ENCODE results near the gene ATP11B. TPM values are rescaled to one million over a fixed set of nuclear protein-coding genes. Genes with fewer than 3 reads are reported as not detected.
"Not testable (repeated sequence)": the region's sequence is repeated elsewhere in the genome, so short reads cannot be mapped to it uniquely, and the experiment has no call there.

Gene ATP11B
- polyA plus RNA-seq, 5 donors: 35.4 to 66.6 (median 62.4) TPM

GRCh38 chr3:182824957-182825356 lies 31.7 kb downstream of the ATP11B start:
- no peak for DNase-seq

DNA sequence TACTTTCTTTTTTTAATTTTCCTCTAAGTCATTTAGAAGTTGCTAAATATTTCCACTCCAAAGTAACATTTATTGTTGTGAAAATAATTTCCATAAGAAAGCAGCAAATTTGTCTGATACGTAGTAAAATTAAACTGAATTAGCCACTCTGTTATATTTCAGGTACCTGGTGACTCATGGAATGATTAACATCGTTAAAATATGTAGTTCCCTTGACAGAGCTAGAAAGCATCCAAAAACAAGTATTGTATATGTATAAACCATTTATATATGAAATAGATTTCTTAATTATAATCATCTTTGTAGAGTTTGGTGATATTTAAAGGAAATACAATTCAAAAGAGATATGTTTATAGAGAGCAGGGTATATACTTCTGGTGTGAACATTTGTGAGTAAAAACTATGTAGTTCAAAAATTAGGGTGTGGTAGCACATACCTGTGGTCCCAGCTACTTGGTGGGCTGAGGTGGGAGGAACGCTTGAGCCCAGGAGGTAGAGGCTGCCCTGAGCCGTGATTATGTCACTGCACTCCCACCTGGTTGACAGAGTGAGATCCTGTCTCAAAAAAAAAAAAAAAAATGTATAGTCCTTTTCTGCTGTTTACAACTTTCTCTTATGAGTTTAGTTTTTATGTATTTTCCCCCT lies 36.6 kb downstream of the ATP11B start:
- DNase-seq: no peak

DNA sequence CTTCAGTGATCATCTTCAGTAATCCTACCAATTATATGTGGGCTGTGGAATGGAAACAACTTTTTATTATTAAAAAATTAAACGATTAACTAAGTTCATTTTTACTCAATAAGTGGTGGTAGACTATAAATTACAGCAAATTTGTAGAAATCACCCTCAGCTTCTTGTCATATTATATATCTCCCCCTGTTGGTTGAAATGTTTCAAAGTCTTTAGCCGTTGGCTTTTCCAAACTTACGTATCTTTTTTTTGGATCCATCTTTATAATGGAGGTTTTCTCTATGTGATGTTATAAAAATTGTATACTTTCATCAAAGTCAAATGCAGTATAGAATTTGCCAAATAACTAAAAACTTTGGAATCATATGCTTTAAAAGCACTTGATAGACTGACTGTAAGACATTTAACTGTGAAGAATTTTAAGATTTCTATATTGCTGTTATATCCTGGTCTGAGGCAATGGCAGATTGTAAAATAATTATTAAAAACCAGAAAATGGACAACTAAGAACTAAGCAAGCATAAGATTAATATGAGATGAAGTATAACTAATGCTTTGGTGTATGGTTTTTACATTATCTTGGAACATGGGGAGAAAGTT lies 44.7 kb downstream of the ATP11B start:
- DNase-seq: no peak

DNA sequence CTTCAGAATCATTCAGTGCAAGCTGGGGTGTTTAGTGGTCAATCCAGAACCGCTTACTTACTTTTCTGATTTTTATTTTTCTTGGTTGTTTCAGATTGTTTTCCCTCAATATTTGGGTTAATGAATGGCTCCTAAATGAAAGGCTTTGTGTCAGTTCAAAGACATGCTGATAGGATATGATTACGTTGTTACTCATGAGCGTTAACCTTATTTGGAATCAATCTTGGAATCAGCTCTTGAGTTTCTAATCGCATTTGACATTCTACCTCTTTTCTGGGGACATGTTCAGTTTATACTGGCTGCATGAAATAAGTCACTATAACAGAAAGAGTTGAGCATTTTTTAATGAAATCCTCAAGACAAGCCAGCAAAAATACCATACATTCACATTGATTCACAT lies 50.2 kb downstream of the ATP11B start:
- no peak for DNase-seq

GRCh38 chr3:182848906-182849305 lies 55.6 kb downstream of the ATP11B start:
- DNase-seq: no peak

DNA sequence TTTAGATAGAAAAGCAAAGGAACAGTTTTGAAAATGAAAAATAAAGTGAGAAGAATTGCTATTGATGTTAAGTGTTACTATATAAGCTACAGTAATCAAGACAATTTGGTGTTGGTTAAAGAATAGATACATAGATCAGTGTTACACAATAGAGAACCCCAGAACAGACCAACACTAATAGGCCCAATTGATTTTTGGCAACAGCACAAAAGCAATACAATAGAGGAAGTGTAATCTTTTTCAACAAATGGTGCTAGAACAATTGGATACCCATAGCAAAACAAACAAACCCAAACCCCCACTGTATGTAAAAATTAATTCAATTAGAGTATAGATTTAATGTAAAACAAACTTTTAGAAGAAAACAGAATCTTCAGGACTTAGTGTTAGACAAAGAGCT lies 61.8 kb downstream of the ATP11B start:
- no peak for DNase-seq

GRCh38 chr3:182861348-182861747 lies 68.0 kb downstream of the ATP11B start:
- no peak for DNase-seq

- no peak for DNase-seq
These were observed 69.0 kb downstream of the ATP11B start for GRCh38 chr3:182862159-182862860.

- DNase-seq: no peak
These were observed 75.8 kb downstream of the ATP11B start for GRCh38 chr3:182869059-182869458.

GRCh38 chr3:182870917-182871316 lies 77.6 kb downstream of the ATP11B start:
- DNase-seq: not testable (repeated sequence)

DNA sequence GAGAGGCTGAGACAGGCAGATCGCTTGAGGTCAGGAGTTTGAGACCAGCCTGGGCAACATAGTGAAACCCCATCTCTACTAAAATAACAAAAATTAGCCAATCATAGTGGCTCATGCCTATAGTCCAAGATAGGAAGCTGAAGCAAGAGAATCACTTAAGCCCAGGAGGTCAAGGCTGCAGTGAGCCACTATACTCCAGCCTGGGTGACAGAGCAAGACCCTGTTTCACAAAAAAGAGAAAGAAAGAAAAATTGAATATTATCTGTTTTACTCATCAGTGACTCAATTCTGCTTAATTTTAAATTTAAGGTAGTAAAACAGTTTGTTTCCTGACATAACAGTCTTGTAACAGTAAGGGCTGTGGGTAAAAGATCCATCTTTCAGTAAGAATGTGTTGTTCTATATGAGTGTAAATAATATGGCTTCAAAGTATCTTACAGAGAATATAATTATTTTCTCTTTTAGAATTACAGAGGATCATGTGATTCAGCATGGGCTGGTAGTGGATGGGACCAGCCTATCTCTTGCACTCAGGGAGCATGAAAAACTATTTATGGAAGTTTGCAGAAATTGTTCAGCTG lies 85.8 kb downstream of the ATP11B start:
- DNase-seq: no peak

GRCh38 chr3:182886497-182886896 lies 93.2 kb downstream of the ATP11B start:
- DNase-seq: no peak

DNA sequence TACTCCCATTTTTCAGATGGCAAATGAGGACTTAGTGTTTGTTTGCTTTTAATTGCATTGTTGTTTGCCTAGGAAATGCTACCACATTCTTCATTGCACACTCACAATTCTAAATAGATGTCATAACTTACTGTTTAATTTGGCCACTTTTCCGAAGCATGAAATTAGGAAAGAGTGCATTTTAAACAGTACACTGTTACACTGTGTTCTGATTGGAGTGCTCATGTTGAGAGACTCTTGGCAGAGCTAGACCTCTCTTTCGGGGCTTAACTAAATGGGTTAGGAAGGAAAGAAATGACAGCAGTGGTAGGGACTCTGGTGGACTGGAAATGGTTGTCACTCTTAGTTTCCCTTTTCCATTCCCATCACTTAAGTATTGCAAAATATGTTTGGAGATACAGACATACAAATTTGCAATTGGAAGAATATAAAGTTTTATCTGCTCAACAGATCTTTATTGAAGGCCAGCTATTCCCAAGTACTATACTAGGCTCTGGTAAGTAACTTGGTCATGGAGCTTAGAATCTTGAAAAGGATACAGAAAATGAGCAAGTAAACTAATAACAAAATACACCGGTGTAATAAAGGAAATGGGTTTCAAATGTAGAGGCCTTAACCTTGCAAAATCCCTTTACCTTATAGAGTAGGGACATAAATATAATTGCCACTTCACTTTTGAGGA lies 96.8 kb downstream of the ATP11B start:
- DNase-seq: no peak

DNA sequence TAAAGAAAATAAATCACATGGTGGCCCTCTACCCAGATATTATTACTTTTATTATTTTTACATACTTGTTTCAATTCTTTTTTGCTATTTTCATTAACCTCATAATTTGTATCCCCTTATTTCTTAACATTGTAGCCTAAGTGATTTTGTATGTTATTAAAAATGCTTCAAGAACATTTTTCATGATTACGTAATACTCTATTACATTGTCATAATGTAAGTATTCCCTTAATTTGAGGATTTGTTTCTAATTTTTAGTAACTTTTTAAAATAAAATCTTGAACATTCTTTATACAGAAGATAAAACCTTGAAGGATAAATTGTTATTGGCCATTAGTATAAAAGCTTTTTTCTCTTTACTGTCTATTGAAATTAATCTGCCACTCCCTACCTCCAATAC lies 98.1 kb downstream of the ATP11B start:
- DNase-seq: no peak

- no peak for DNase-seq
These were observed 98.9 kb downstream of the ATP11B start for GRCh38 chr3:182892226-182892625.

GRCh38 chr3:182895513-182896112 lies 102.3 kb downstream of the ATP11B start:
- no peak for DNase-seq

DNA sequence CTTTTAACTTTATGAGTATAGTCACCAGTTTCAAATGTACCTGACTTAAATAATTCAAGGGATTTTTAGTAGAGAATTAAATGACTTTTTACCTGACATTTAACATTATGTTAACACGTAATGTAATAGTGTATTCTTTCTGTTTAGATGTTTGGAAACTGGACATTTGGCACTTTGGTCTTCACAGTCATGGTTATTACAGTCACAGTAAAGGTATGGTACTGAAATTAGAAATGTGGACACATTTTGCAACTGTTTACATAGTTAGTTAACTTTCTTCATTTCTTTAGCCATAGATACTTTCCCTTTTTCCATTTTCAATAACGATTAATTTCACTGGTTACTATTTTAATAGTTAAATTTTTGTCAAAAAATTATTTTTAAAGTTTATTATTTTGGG lies 103.2 kb downstream of the ATP11B start:
- DNase-seq: no peak

DNA sequence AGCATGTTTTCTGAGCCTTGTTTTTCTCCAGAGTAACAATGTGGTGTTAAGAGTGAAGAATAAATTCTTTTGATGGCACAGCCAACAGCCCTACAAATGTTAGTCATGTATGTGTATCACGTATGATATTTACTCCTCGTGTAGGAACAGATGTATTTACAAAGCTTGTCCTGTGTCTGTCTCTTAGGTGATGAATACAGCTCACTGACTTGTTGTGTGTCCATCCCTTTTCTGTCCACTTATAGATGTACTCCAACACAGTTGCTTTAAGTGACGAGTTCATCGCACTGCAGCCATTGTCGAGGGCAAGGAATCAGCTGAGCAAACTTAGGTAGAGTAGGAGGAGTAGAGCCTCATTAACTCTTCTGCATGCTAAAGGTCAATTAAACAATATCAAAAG lies 108.9 kb downstream of the ATP11B start:
- no peak for DNase-seq

- DNase-seq: no peak
These were observed 110.9 kb downstream of the ATP11B start for GRCh38 chr3:182904164-182904563.

DNA sequence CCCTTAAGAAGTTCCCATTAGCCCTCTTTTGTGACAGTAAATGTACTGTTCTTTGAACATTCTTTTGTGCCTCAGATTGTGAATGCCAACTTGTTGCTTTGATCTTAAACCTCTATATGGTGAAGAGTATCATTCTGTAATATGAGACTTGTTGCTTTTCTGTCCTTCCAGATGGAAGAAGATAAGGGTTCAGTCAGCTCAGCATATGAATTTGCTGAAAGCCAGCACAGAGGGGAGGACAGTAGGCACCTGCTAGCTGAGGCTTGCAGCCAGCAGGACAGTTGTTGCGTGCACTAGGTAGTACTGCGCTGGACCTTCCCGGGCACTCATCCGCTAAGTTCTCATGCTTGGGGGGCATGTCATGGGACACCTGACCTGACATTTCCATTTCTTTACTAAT lies 112.3 kb downstream of the ATP11B start:
- no peak for DNase-seq

- no peak for DNase-seq
These were observed 112.7 kb downstream of the ATP11B start for GRCh38 chr3:182906036-182906435.

GRCh38 chr3:182908471-182908870 lies 115.2 kb downstream of the ATP11B start:
- DNase-seq: no peak

All from right lung (tissue), 5 donors.